GM18907 (cell line): ENCODE results near the gene SAP30L.

Source experiments
- ATAC-seq: cut with Tn5 transposase; IDR thresholded peaks from one replicate; pipeline ENCODE4 v1.9.1; 2021; ENCODE audit warnings: mild to moderate bottlenecking, moderate library complexity; ENCODE audit not compliant: unreplicated experiment

SAP30L gene

DNA sequence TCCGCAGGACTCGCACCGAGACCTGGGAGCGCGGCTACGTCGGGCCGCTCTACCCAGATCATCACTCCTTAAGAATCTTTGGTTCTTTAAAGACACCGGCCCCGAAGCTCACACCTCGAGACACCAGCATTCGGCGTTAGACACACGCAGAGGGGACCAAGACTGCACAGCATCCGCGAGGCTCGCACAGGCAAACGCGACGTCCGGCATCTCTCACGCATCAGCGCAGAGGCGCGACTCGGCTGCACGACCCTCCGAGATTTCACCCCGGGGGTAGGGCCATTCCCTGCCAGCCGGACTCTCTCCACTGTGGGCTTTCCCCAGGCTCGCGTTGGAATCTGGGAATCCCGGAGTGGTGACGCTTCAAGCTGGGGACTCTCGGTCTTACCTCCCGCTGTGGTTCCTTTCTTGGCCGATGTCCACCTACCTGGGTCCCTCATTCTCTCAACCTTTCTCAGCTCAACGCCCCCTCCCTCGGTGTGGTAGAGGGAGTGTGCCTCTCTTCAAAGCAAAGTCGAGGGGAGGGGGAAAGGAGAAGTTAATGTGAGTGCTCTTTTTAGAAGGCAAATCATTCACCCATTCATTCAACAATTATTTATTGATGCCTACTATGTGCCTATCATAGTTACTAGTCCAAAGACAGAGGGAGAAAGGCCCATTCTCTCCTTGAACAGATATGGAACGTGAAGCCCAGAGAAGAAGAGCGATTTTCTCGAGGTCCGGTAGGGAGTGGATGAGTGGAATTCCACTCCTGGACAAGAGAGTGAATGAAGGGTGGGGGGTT lies 33.6 kb downstream of the SAP30L start:
- ATAC-seq = no peak

GRCh38 chr5:154479944-154480750 lies 34.4 kb downstream of the SAP30L start:
- peak; percentile 41 for ATAC-seq

GRCh38 chr5:154480847-154481246 lies 35.0 kb downstream of the SAP30L start:
- ATAC-seq = no peak

DNA sequence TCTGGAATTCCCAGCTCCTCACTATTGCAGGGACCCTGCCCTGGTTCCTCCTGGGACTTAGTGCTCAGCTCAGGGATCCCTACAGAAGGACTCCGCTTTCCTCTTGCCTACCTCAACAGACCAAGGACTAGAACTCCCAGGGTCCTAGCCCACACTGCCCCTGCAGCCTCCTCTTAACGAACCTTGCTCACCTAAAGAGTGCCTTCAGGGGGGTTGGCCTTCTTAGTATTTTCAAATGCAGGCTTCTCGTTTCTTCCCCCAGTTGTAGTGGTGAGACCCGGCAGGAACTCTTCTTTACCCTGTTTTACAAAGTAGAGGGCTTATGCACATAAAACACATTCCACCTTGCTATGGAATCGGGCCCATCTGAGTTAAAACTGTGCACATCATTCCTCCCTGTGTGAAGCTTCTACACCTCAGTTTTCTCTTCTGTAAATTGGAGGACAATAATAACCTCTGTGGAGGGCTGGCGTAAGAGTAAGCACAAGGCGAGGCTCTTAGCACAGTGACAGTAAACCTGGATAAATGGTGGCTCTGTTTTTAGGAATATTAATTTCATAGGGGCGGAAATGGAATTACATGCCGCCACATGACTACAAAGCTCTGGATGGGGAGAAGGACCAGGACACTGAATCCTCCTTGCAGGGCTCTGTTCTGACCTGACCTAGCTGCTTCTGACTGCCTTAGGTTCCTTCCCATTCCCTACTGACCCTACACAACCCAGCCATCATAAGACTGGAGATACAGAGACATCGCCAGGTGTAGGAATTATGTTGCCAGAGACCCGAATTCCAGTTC lies 36.0 kb downstream of the SAP30L start:
- no peak for ATAC-seq

GRCh38 chr5:154482528-154483449 lies 37.0 kb downstream of the SAP30L start:
- no peak for ATAC-seq

DNA sequence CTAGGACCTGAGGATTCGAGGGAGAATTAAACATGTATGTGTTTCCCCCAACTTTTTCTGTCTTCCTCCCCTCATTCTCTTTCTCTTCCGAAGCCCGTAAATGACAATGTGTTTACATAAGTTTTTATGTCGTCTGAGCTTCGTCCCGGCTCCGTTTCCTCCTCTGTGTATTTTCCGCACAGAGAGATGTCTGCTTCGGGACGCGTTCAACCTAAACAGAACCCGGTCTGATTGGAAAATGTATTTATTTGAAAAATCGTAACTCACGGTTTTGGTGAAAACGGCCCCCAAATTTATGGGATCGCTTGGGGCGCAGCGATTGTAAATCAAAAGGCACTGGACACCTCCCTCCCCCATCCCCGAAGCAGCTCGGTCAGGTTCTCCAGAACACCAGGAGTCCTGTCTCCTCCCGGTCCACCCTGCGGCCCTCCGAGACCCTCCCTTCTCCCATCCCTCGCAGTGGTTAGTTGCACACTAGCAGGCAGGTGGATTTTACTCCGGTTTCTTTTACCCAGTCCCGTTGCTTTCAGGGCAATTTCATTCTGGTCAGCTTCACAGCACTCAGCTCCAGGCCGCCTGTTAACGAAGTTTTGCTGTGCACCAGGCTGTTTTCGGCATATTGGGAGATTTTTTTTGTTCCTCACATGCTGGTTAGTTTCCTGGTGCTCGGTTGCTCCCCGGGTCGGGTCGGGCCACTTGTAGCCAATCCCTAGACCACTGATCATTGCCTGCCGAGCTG lies 38.0 kb downstream of the SAP30L start:
- ATAC-seq = no peak

DNA sequence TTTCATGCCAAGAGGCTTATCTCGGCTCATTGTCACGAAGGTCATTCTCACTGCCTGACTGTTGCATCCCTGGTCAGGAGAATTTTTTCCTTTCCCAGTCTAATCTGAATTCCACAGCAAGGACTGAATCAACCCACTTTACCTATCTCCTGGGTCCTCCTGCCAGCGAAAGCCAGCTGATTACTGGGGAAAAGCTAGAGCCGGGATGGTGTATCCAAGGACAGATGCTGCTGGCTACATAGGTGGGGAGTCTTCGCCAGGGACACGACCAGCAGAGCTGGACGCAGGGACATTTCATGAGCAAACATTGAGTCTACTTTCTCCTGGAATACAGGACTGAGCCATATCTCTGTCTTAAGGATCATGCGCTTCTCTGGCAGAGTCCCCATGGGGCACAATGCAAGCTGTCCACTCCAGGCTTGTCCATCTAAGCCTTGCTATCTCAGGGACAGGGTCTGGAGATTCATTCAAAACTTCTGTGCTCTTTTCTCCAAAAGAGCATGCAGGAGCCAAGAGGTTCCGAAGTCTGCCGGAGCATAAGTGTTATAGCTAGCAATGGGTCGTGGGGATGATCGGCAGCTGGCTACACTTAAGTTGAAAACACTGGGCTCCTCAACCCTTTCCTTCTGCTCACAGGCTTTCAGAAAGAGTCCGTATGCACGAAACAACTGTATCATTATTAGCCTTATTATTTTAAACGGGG lies 38.7 kb downstream of the SAP30L start:
- no peak for ATAC-seq

DNA sequence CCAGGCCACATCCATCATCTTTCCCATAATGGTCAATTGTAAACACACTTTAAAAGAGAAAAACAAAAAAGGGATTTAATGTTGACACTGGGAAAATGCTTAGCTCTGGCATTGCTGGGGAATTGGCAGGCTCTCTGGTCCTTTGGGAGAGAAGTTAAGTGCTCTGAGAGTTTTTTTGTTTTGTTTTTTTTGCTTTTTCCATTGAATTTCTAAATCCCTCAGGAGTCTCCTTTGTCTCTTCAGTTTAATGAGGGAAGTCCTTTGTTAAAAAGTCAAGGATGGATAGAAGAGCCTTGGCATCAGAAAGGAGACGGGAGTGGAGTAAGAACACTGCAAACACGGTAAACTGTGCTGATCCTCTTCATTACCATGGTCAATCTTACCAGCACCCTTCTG lies 39.3 kb downstream of the SAP30L start:
- no peak for ATAC-seq

GRCh38 chr5:154485850-154486426 lies 40.1 kb downstream of the SAP30L start:
- ATAC-seq = no peak

- no peak for ATAC-seq
Measured at GRCh38 chr5:154486427-154486866, 40.6 kb downstream of the SAP30L start.

- peak; percentile 98 for ATAC-seq
Measured at GRCh38 chr5:154487541-154487940, 41.7 kb downstream of the SAP30L start.

DNA sequence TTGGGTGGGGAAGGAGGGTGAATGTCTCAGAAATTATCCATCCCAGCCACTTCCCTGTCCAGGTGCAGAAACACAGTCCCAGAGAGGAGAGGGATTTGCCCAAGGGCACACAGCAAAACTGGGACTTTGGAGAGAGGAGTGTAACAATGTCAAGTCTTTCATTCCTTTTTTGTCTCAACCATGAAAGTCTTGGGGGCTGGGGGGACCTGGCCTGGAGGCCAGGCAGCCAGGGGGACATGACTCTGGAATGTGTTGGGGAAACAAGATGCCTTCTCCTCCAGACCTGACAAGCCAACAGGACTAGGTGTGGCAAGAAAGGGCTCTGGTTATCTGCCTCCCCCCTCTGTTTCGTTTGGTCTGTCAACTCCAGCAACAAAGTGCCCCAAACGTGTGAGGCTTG lies 46.1 kb downstream of the SAP30L start:
- no peak for ATAC-seq

- no peak for ATAC-seq
Measured at GRCh38 chr5:154493274-154493673, 47.5 kb downstream of the SAP30L start.

DNA sequence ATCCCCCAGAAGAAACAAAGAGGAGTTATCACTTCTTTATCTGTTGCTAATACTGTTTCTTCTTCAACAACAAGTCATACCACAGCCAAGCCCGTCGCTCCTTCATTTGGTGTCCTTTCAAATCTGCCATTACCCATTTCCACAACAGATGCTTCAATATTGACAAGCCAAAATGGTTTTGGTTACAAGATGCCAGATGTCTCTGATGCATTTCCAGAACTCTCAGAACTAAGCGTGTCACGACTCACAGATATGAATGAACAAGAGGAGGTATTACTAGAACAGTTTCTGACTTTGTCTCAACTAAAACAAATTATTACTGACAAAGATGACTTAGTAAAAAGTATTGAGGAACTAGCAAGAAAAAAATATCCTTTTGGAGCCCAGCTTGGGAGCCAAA lies 48.2 kb downstream of the SAP30L start:
- no peak for ATAC-seq

- ATAC-seq = no peak
Measured at GRCh38 chr5:154498591-154498990, 52.8 kb downstream of the SAP30L start.

GRCh38 chr5:154498994-154499393 lies 53.2 kb downstream of the SAP30L start:
- no peak for ATAC-seq

DNA sequence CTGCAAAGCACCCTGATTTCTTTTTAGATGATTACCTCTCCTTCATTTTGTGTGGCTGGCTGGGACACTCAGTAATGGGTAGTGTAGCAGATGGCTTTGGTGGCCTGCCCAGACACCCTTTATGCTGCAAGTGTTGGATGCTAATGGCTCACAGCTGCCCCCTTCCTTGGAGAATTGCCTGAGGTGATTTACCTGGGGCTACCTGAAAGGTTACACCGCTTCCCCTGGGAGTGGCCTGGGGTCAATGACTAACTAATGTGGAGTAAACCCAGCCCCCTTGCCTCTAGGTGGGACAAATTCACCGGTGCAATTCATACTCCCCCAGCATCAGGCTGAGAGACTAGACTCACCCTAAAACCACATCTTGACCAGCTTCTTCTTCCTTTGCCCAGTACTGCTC lies 55.8 kb downstream of the SAP30L start:
- ATAC-seq = no peak

GRCh38 chr5:154502180-154502579 lies 56.4 kb downstream of the SAP30L start:
- no peak for ATAC-seq

DNA sequence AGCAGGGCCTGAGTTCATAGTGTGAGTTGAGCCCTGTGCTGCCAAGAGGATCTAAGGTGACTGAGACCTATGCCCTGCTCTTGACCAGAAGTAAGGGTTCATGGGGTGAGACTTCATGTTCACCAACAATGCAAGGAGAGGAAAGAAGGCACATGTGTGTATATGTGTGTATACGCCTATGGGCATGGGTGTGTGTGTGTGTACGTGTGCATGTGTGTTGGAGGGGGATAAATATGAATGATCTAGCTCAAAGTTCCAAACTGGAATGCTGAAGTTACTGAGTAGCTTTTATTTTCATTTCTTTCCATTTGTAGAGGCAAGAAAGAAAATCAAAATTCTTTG lies 57.9 kb downstream of the SAP30L start:
- no peak for ATAC-seq
